Stimulated activated CD8-positive, alpha-beta memory T cell treated with anti-CD3 and anti-CD28 coated beads, Interleukin-15, amount 100 ng/mL, for 4 hours (primary cell): ENCODE measurements around the gene EBF3.
"Not testable (repeated sequence)": the region's sequence is repeated elsewhere in the genome, so short reads cannot be mapped to it uniquely, and the experiment has no call there.

ENCODE experiments used
- DNase-seq, 2 donors: peaks; one replicate each; pipeline ENCODE4 v3.0.0-alpha.2; 2020; ENCODE audit warnings: low read depth in 2 of 2

EBF3 gene

DNA sequence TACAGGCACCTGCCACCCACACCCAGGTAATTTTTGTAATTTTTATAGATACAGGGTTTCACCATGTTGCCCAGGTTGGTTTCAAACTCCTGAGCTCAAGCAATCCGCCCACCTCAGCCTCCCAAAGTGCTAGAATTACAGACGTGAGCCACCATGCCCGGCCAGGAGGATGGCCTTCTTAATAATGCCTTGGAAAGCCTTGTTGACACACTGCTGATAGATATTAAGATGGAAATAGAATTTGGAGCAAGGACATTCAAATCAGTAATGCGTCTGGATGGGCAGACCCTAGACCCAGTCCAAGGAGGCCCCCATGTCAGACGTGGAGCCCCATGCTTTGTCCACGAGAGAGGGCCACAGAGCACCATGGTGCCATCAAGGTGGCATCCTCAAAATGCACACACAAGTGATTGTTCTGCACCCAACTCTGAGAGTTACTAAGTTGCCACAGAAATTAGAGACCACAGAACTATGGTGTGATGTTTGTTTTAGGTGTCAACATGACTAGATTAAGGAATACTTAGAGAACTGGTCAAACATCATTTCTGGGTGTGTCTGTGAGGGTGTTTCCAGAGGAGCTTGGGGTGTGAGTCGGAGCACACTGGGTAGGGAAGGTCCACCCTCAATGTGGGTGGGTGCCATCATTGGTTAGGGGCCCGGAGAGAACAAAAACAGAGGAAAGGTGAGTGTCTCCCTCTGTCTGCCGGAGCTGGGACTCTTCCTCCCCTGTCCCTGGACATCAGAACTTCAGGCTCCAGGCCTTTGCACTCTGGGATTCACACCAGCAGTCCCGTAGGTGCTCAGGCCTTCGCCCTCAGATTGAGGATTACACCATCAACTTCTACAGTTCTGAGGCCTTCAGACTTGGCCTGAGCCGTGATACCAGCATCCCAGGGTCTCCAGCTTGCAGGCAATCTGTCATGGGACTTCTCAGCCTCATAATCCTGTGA lies 34.5 kb downstream of the EBF3 start:
- DNase-seq: no peak

- no peak for DNase-seq
Observed at GRCh38 chr10:129927351-129928120, 36.5 kb downstream of the EBF3 start.

DNA sequence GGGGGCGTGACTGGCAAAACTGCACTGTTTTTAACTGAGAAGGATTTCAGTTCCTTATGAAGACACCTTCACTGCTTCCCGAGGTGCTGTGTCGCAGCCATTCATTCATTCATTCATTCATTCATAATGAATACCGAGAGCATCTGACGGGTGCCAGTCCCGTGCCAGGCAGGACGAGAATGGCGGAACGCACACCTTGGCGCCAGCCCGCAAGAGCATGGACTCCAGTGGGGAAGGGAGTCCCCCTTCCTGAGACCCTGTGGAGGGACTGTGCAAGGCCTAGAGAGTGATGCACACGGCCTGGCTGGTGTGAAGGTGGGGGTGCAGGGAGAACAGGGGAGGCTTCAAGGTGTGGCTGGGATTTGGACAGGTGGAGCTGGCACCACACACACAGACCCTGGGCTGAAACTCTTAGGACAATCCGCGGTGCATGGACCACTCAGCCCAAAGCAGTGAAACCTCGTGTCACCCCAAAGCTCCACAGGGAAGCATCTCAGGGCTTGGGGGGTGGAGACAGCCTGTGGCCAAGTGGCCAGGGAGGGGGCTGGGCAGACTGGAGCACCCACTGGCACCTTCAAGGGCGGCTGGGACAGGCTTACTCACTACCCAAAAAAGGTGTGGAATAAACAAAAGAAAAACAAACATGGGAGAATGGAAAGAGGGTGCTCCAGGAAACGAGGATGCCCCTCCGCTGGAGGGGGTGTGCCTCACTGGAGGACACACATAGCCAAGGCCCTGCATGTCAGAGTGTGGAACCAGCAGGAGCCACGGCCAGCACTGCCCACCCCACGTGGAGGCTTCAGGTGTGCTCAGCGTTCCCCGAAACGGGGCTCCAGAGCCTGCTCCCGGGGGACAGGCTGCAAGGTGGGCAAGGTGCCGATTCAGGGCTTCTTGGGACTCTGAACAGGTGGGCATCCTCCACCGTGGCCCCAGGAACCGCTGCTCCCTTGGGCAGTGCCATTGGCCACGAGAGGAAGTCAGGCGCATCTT lies 37.7 kb downstream of the EBF3 start:
- no peak for DNase-seq

DNA sequence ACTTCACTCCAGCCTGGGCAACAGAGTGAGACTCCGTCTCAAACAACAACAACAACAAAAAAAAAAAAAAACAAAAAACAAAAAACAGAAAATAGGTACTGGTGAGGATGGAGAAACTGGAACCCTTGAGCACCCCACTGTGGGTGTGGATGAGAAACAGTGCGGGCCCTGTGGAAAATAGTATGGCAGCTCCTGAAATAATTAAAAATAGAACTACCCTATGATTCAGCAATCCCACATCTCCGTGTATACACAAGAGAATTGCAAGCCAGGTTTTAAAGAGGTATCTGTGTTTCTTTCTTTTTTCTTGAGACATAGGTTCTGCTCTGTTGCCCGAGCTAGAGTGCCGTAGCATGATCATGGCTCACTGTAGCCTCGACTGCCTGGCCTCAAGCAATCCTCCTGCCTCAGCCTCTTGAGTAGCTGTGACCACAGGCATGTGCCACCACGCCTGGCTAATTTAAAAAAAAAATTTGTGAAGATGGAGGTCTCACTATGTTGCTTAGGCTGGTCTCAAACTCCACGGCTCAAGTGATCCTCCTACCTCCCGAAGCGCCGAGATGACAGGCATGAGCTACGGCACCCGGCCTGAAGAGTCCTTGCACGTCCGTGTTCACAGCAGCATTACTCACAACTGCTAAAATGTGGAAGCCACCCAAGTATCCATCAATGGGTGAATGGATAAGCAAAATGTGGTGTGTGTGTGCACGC lies 39.5 kb downstream of the EBF3 start:
- DNase-seq: no peak

GRCh38 chr10:129922598-129923123 lies 41.4 kb downstream of the EBF3 start:
- DNase-seq: no peak

GRCh38 chr10:129921801-129922597 lies 42.1 kb downstream of the EBF3 start:
- no peak for DNase-seq

DNA sequence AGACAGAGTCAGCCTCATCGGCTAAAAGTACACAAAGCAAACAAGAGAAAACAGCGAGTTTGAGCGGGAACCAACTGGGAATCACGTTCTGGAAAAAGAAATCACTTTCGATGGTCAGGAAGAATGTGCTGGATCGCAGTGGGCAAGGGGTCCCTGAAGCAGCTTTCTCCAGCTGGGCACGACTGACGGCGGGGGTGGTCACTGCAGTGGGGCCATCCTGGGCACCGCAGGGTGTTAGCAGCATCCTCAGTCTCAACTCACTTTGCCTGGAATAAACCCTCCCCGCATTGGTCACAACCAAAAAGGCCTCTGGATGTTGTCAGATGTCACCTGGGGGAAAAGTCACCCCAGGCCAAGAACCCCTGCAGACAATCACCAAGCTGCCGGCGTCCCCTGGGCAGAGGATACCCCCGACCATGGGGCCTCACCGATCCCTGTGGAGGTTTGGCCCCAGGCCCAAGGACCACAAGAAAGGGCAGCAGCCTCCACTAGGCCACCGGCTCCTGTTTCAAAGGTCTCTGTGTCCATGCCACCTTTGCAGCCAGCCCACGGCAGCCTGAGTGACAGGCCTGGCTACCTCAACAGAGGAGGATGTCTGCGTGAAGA lies 42.9 kb downstream of the EBF3 start:
- no peak for DNase-seq

DNA sequence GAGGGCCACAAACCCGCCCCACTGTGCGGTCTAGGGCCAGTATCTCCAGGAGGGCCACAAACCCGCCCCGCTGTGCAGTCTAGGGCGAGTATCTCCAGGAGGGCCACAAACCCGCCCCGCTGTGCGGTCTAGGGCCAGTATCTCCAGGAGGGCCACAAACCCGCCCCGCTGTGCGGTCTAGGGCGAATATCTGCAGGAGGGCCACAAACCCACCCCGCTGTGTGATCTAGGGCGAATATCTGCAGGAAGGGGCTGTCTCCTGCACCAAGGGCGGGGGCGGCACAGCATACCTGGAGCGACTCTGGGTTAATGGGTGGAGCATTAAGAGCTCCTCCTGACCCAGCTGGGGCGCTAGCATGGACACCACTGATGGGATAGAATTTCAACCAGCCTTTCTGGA lies 43.9 kb downstream of the EBF3 start:
- DNase-seq: not testable (repeated sequence)

GRCh38 chr10:129919358-129919757 lies 44.7 kb downstream of the EBF3 start:
- no peak for DNase-seq

- no peak for DNase-seq
Observed at GRCh38 chr10:129918836-129919235, 45.2 kb downstream of the EBF3 start.

DNA sequence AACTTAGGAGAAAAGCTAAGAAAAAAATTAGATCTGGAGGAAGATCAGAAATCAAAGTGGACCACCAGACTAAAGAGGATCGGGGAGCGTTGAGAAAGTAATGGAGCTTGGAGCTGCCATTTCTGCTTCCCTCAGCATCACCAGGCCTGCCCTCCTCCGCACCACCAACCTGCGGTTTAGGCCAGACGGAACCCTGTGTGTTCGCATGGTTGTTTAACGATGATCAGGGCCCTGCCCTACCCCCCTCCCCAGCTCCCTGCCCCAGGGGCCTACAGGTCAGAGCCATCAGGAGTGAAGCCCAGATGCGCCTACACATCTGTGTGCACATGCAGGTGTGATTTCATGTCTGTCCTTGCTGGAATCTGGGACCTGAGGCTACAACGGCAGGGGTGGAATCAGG lies 45.7 kb downstream of the EBF3 start:
- DNase-seq: no peak

DNA sequence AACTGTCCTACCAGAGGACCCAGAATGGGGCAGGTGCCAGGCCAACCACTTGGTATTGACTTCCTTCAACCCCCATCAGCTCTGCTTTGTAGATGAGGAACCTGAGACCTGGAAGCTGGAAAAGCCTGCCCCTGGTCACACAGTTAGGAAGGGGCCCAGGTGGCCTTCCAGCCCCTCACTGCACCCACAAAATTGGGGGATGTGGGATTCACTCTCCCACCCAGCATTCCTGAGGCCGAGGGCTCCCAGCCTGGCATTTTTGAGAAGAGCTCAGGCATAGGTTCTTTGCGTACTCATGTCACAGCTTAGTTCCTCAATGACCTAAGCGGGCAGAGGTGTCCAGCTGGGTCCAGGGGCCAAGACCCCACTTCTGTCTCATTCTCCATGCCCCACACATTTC lies 46.1 kb downstream of the EBF3 start:
- no peak for DNase-seq

DNA sequence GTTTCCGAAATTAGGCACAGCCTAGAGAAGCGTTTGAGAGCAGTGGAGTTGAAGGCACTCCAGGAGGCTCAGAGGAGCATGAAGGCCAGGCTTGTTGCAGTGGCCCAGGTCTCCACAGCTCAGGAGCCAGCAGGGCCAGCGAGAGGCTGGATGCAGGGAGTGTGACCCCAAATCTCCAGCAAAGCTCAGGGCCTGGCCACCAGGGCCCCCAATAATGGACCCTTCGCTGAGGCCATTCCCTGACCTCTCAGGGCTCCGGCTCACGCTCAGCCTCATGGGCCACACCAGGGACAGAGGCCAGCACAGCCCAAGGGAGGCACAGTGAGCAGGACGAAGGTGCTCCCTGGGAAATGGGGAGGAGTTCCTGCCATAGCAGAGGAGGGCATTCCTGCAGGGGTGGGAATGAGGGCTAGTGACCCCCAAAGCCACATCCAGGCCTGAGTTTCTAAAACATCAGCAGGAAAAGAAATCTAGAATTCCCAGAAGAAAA lies 47.5 kb downstream of the EBF3 start:
- DNase-seq: no peak

DNA sequence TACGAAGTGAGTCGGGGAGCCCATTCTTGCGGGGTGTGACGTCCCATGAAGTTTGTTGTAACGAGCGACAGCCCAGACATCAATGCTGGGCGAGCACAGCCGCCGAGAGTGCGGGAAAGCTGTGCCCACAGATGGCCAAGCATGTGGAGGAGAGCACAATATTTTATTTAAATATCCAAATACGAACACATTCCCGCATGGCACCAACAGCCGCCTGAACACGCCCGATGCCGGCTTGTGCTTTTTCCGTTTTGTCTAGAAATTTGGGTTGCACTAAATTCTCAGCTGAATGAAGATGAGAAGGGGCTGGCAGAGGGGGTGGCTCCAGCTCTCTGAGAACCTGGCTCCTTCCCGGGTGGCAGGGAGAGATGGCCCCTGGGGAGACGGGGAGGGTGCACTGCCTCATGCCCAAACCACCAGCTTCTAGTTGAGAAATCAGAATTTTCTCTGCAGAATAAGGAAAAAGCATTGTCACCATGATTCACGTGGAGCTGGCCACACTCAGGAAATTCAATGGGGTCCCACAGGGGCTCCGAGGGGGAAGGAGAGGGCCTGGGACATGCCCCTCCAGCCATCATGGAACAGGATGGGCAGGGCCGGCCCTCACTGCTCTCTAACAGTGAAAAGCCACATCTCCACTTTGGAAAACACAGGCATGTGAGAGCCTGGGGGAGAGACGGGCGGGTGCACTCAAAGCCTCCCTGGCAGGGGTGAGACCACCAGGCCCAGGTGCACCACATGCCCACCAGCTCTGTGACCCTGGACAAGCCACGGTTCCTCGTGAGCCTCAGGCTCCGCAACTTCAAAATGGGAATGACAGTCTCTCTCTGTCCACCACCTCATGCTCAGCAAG lies 48.3 kb downstream of the EBF3 start:
- no peak for DNase-seq

DNA sequence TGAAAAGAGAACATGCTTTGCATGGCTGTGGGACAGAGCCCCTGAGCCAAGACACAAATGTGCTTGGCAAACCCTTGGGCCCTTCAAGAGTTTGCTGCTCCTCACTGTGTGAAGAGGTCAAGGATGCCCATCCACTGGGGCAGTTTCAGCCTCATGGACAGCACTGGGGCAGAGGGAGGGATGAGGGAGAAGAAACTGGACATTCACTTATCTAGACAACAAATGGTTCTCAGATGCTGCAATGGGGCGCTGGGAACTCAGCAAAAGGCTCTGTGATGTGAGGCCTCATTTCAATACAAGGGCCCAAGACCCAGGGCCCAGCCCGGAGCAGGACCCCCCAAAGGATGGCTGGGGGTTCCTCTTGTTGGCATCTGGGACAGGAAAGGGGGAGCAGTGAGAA lies 49.1 kb downstream of the EBF3 start:
- DNase-seq: no peak

GRCh38 chr10:129914153-129914855 lies 49.8 kb downstream of the EBF3 start:
- DNase-seq: no peak

DNA sequence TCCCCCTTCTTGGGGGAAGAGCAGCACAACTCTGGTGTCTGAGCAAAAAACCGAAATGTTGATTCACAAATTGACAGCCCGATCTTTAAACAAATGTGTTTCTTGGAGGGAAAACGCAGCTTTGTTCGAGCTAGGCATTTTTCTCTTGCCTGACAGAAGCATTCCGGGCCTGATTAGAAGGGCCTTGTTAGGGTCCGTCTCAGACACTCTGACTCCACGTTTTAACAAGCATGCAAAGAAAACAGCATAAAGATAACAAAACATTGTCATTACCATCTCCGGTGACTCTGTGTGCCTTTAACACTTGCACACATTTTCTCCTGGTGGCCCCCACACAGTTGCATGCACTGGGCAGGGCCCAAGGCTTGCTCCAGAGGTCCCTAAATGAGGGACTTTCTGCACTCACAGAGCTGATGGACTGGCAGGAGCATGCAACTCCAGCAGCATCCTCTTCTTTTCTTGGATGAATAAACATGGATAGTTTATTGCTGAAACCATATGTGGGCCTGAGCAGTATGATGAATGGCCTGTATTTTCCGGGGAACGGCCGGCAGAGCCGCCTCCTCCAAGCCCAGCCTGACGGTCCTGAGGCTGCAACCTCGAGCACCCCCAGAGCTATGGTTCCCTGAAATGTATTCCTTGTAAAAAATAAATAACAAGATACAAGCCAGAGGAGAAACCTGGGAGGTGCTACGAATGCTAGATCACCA lies 50.9 kb downstream of the EBF3 start:
- no peak for DNase-seq
